ENCODE measurements around the gene NSUN4. TPM values are rescaled to one million over a fixed set of nuclear protein-coding genes. Genes with fewer than 3 reads are reported as not detected.
"Not testable (repeated sequence)": the region's sequence is repeated elsewhere in the genome, so short reads cannot be mapped to it uniquely, and the experiment has no call there.

Gene NSUN4
- total and polyA plus RNA-seq, 4 experiments from 2014 or later = 7.7 to 26.9 (median 22.5) TPM

DNA sequence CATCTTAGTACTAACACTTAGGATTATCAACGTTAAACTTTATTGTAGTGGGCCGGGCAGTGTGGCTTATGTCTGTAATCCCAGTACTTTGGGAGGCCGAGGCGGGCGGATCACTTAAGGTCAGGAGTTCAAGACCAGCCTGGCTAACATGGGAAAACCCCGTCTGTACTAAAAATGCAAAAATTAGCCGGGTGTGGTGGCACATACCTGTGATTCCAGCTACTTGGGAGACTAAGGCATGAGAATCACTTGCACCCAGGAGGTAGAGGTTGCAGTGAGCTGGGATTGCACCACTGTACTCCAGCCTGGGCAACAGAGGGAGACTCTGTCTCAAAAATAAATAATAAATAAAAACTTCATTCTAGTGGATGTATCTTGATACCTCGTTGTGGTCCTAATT lies 25.2 kb downstream of the NSUN4 start:
- H3K27ac ChIP-seq (ENCODE audit: low read depth, low read length); H3K27me3 ChIP-seq (ENCODE audit: insufficient read depth, low read length); H3K4me1 Mint-ChIP-seq; H3K27ac Mint-ChIP-seq; H3K9me3 Mint-ChIP-seq; H3K4me3 ChIP-seq (ENCODE audit: low read length in 2 of 2); POLR2A ChIA-PET (ENCODE audit: partially characterized antibody); H3K4me3 Mint-ChIP-seq; H3K4me1 ChIP-seq (ENCODE audit: insufficient read depth, low read length); H3K27me3 Mint-ChIP-seq; DNase-seq; H3K9me3 ChIP-seq (ENCODE audit: control insufficient read depth in 1 of 2, low read length in 2 of 2); CTCF ChIA-PET (ENCODE audit: partially characterized antibody); intact Hi-C loops (cut with micrococcal nuclease): not testable (repeated sequence)
- peaks cover 37% of the 10 kb centered on the region for H3K36me3 ChIP-seq (ENCODE audit: insufficient read depth, low read length)
- peaks cover 46 to 62% of the 10 kb centered on the region in 2 donors for H3K36me3 Mint-ChIP-seq

GRCh38 chr1:46367072-46367471 lies 26.5 kb downstream of the NSUN4 start:
- CTCF ChIA-PET (ENCODE audit: partially characterized antibody) = interaction anchor here (0.7 kb wide), 1 partner anchor 9 kb away, joined by 3 read pairs; no protein-coding TSS in a partner anchor
- intact Hi-C loops (cut with micrococcal nuclease) = no loop called here
- peaks cover 38 to 49% of the 10 kb centered on the region in 2 donors for H3K36me3 Mint-ChIP-seq
- Histone ChIP-seq H3K9me3 (ENCODE audit: control insufficient read depth in 1 of 2, low read length in 2 of 2) (no peaks in the 10 kb centered on the region), H3K27me3 (ENCODE audit: insufficient read depth, low read length) (no peaks in the 10 kb centered on the region), H3K36me3 (ENCODE audit: insufficient read depth, low read length) (peaks cover 25% of the 10 kb centered on the region), H3K4me1 (ENCODE audit: insufficient read depth, low read length) (no peaks in the 10 kb centered on the region), H3K27ac (ENCODE audit: low read depth, low read length) (no peak overlapping the region), H3K4me3 (ENCODE audit: low read length in 2 of 2) (no peak overlapping the region)
- no peaks in the 10 kb centered on the region for H3K9me3 Mint-ChIP-seq
- H3K4me3 Mint-ChIP-seq = no peak overlapping the region
- H3K4me1 Mint-ChIP-seq = no peaks in the 10 kb centered on the region
- POLR2A ChIA-PET (ENCODE audit: partially characterized antibody) = no interaction called here
- no peak for DNase-seq
- H3K27ac Mint-ChIP-seq = peak overlapping the region in 2 of 7 donors; percentile 36 to 66
- H3K27me3 Mint-ChIP-seq = no peaks in the 10 kb centered on the region

DNA sequence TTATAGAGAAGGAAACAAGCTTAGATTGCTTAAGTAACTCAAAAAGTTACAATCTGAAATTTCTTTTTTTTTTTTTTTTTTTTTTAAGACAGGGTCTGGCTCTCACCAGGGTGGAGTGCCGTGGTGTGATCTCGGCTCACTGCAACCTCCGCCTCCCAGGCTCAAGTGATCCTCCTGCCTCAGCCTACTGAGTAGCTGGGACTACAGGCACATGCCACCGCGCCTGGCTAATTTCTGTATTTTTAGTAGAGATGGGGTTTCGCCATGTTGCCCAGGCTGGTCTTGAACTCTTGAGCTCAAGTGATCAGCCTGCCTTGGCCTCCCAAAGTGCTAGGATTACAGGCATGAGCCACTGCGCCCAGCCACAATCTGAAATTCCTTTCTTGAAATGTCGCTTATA lies 27.1 kb downstream of the NSUN4 start:
- H3K4me1 ChIP-seq (ENCODE audit: insufficient read depth, low read length); H3K4me3 ChIP-seq (ENCODE audit: low read length in 2 of 2); H3K9me3 Mint-ChIP-seq; H3K27me3 ChIP-seq (ENCODE audit: insufficient read depth, low read length); POLR2A ChIA-PET (ENCODE audit: partially characterized antibody); H3K27ac Mint-ChIP-seq; H3K27me3 Mint-ChIP-seq; intact Hi-C loops (cut with micrococcal nuclease); H3K4me3 Mint-ChIP-seq; H3K4me1 Mint-ChIP-seq; H3K9me3 ChIP-seq (ENCODE audit: control insufficient read depth in 1 of 2, low read length in 2 of 2); DNase-seq; H3K27ac ChIP-seq (ENCODE audit: low read depth, low read length): not testable (repeated sequence)
- CTCF ChIA-PET (ENCODE audit: partially characterized antibody) = interaction anchor here (0.7 kb wide), 2 partner anchors 9 to 39 kb away, joined by 3 to 4 read pairs; no protein-coding TSS in a partner anchor
- H3K36me3 ChIP-seq (ENCODE audit: insufficient read depth, low read length) = peaks cover 18% of the 10 kb centered on the region
- H3K36me3 Mint-ChIP-seq = peaks cover 39 to 46% of the 10 kb centered on the region in 2 donors

DNA sequence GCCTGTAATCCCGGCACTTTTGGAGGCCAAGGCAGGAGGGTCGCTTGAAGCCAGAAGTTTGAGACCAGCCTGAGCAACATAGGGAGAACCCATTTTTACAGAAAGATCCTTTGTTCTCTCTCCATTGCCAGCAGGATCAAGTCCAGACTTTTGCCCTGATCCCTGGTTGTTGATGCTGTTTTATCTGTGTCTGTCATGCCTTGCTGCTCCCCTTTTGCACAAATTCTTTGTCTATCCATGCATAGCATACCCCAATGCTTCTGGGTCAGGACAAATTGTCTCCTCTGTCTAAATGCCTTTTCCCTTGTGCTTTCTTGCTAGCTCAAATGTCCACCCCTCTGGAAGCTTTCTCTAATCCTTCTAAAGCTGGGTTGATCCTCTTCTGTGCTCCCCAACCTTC lies 28.2 kb downstream of the NSUN4 start:
- H3K27me3 ChIP-seq (ENCODE audit: insufficient read depth, low read length) = no peaks in the 10 kb centered on the region
- Mint-ChIP-seq H3K4me3 (no peak overlapping the region), H3K9me3 (no peaks in the 10 kb centered on the region), H3K27ac (peak overlapping the region in 2 of 7 donors; percentile 1 to 46), H3K36me3 (peaks cover 38 to 39% of the 10 kb centered on the region in 2 donors), H3K27me3 (no peaks in the 10 kb centered on the region), H3K4me1 (no peaks in the 10 kb centered on the region)
- H3K27ac ChIP-seq (ENCODE audit: low read depth, low read length) = no peak overlapping the region
- ChIA-PET POLR2A (ENCODE audit: partially characterized antibody) (no interaction called here), CTCF (ENCODE audit: partially characterized antibody) (no interaction called here)
- no peak overlapping the region for H3K4me3 ChIP-seq (ENCODE audit: low read length in 2 of 2)
- DNase-seq = no peak
- H3K9me3 ChIP-seq (ENCODE audit: control insufficient read depth in 1 of 2, low read length in 2 of 2) = no peaks in the 10 kb centered on the region
- no peaks in the 10 kb centered on the region for H3K4me1 ChIP-seq (ENCODE audit: insufficient read depth, low read length)
- intact Hi-C loops (cut with micrococcal nuclease) = no loop called here
- H3K36me3 ChIP-seq (ENCODE audit: insufficient read depth, low read length) = peaks cover 10% of the 10 kb centered on the region

DNA sequence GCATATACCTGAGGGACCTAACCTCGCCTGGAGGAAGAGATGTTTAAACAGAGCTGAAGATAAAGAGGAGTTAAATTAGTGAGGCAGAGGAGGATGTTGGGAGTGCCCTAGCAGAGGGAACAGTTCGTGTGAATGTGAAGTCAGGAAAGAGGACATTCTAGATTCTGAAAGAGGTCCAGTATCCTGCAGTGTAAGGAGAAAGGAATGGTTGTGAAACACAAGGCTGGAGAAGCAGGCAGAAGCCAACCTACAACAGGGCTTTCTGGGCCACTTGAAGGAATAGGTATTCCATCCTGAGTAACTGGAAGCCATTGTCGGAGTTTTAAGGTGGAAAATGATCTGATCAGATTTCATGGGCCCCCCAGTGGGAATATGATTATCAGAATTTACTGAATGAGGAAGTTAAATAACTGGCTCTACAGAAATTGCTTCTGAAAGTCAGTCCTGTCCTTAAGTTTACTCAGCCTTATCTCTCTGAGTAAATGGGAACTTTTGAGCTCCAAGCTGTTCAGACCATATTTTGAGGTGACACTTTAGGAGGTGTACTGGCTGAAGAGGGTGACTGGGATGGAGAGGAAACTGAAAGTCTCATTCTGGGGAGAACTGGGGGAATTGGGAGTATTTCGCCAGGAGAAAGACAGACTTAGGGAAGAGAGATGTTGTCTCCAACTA lies 29.1 kb downstream of the NSUN4 start:
- Mint-ChIP-seq H3K36me3 (peaks cover 37 to 39% of the 10 kb centered on the region in 2 donors), H3K4me3 (no peak overlapping the region), H3K27ac (peak overlapping the region in 2 of 7 donors; percentile 67 to 70), H3K27me3 (no peaks in the 10 kb centered on the region), H3K9me3 (no peaks in the 10 kb centered on the region), H3K4me1 (no peaks in the 10 kb centered on the region)
- DNase-seq = no peak
- Histone ChIP-seq H3K4me3 (ENCODE audit: low read length in 2 of 2) (no peak overlapping the region), H3K27ac (ENCODE audit: low read depth, low read length) (no peak overlapping the region), H3K36me3 (ENCODE audit: insufficient read depth, low read length) (peaks cover 10% of the 10 kb centered on the region), H3K9me3 (ENCODE audit: control insufficient read depth in 1 of 2, low read length in 2 of 2) (no peaks in the 10 kb centered on the region), H3K27me3 (ENCODE audit: insufficient read depth, low read length) (no peaks in the 10 kb centered on the region), H3K4me1 (ENCODE audit: insufficient read depth, low read length) (no peaks in the 10 kb centered on the region)
- CTCF ChIA-PET (ENCODE audit: partially characterized antibody) = no interaction called here
- POLR2A ChIA-PET (ENCODE audit: partially characterized antibody) = no interaction called here
- intact Hi-C loops (cut with micrococcal nuclease) = no loop called here

- Histone ChIP-seq H3K4me1 (ENCODE audit: insufficient read depth, low read length) (no peaks in the 10 kb centered on the region), H3K27ac (ENCODE audit: low read depth, low read length) (no peak overlapping the region), H3K9me3 (ENCODE audit: control insufficient read depth in 1 of 2, low read length in 2 of 2) (no peaks in the 10 kb centered on the region), H3K27me3 (ENCODE audit: insufficient read depth, low read length) (no peaks in the 10 kb centered on the region), H3K4me3 (ENCODE audit: low read length in 2 of 2) (no peak overlapping the region), H3K36me3 (ENCODE audit: insufficient read depth, low read length) (peaks cover 10% of the 10 kb centered on the region)
- Mint-ChIP-seq H3K4me1 (no peaks in the 10 kb centered on the region), H3K4me3 (no peak overlapping the region), H3K36me3 (peaks cover 32 to 34% of the 10 kb centered on the region in 2 donors), H3K9me3 (no peaks in the 10 kb centered on the region), H3K27ac (peak overlapping the region in 1 of 7 donors; percentile 70), H3K27me3 (no peaks in the 10 kb centered on the region)
- intact Hi-C loops (cut with micrococcal nuclease) = no loop called here
- DNase-seq = no peak
- CTCF ChIA-PET (ENCODE audit: partially characterized antibody) = no interaction called here
- POLR2A ChIA-PET (ENCODE audit: partially characterized antibody) = no interaction called here
Observed at GRCh38 chr1:46370214-46370633, 29.6 kb downstream of the NSUN4 start.

DNA sequence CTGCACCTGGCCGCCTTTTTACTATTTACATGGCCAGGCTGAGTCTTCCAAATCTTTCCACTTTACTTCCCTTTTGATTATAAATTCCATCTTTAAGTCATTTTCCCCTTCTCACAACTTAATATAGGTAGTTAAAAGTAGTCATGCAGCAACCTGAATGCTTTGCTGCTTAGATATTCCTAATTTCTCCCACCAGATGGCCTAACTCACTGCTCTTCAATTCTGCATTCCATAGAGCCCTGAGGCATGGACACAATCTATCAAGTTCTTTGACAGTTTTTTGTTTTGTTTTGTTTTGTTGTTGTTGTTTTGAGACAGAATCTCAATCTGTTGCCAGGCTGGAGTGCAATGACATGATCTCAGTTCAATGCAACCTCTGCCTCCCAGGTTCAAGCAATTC lies 31.8 kb downstream of the NSUN4 start:
- no peaks in the 10 kb centered on the region for H3K4me1 Mint-ChIP-seq
- no peak overlapping the region for H3K27ac Mint-ChIP-seq
- H3K9me3 ChIP-seq (ENCODE audit: control insufficient read depth in 1 of 2, low read length in 2 of 2) = no peaks in the 10 kb centered on the region
- intact Hi-C loops (cut with micrococcal nuclease) = no loop called here
- H3K4me3 Mint-ChIP-seq = no peak overlapping the region
- no peaks in the 10 kb centered on the region for H3K27me3 ChIP-seq (ENCODE audit: insufficient read depth, low read length)
- no peaks in the 10 kb centered on the region for H3K9me3 Mint-ChIP-seq
- peaks cover 1% of the 10 kb centered on the region for H3K36me3 ChIP-seq (ENCODE audit: insufficient read depth, low read length)
- ChIA-PET POLR2A (ENCODE audit: partially characterized antibody) (no interaction called here), CTCF (ENCODE audit: partially characterized antibody) (no interaction called here)
- H3K27me3 Mint-ChIP-seq = no peaks in the 10 kb centered on the region
- H3K36me3 Mint-ChIP-seq = peaks cover 22 to 30% of the 10 kb centered on the region in 2 donors
- no peak for DNase-seq
- no peaks in the 10 kb centered on the region for H3K4me1 ChIP-seq (ENCODE audit: insufficient read depth, low read length)
- no peak overlapping the region for H3K27ac ChIP-seq (ENCODE audit: low read depth, low read length)
- H3K4me3 ChIP-seq (ENCODE audit: low read length in 2 of 2) = no peak overlapping the region

Data from CD4-positive, alpha-beta memory T cell (primary cell).